OCI-LY7 (cell line): Measurements from ENCODE around the gene SCFD2.

Experiments used
- EZH2phosphoT487 ChIP-seq: fragments of 200-600 bp; sonication (generic); IDR thresholded peaks from 2 replicates; pipeline ENCODE4 v1.6.1; 2018; ENCODE audit warnings: low read depth, borderline replicate concordance, mild to moderate bottlenecking, mixed run types, antibody characterized with exemption, low read length, moderate library complexity, mixed read lengths
- TF ChIP-seq, protein P1 (sequence below): fragments of 200-600 bp; sonication (generic); conservative IDR thresholded peaks from 2 replicates; pipeline ENCODE4 v1.5.1; 2014; ENCODE audit warnings: mild to moderate bottlenecking, antibody characterized with exemption, low read length, moderate library complexity, mixed read lengths

DNA sequence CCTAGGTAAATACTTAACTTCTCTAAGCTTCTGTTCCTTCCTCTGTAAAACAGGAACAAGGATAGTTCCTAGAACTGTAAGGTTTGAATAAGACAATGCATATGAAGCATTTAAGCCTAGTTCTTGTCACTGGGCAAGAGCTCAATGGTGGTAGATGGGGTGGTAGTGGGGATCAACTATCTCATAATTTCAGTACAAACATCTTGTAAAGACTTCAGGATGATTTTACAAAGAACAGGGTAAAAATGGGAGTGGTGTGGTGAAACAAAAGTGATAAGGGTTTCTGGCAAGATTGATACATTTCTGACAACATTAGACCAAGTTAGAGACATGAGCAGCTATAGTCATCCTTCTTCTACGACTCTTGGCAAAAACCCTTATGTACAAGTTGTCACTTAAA, 137.8 kb downstream of the SCFD2 start:
- TF ChIP-seq, protein P1, sequence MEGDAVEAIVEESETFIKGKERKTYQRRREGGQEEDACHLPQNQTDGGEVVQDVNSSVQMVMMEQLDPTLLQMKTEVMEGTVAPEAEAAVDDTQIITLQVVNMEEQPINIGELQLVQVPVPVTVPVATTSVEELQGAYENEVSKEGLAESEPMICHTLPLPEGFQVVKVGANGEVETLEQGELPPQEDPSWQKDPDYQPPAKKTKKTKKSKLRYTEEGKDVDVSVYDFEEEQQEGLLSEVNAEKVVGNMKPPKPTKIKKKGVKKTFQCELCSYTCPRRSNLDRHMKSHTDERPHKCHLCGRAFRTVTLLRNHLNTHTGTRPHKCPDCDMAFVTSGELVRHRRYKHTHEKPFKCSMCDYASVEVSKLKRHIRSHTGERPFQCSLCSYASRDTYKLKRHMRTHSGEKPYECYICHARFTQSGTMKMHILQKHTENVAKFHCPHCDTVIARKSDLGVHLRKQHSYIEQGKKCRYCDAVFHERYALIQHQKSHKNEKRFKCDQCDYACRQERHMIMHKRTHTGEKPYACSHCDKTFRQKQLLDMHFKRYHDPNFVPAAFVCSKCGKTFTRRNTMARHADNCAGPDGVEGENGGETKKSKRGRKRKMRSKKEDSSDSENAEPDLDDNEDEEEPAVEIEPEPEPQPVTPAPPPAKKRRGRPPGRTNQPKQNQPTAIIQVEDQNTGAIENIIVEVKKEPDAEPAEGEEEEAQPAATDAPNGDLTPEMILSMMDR: no peak
- TF ChIP-seq EZH2phosphoT487: no peak
